Ishikawa (cell line): Measurements from ENCODE around the gene PPP1CA.

Source experiments
- CEBPB ChIP-seq: IDR thresholded peaks from 2 replicates; pipeline ENCODE4 v1.6.1; 2012
- CREB1 ChIP-seq: IDR thresholded peaks from 2 replicates; pipeline ENCODE4 v1.6.1; 2012; ENCODE audit warnings: low read depth
- EGR1 ChIP-seq: IDR thresholded peaks from 2 replicates; pipeline ENCODE4 v1.6.1; 2012
- EP300 ChIP-seq: IDR thresholded peaks from 2 replicates; pipeline ENCODE4 v1.6.1; 2012; ENCODE audit warnings: borderline replicate concordance
- FOXM1 ChIP-seq: IDR thresholded peaks from 2 replicates; pipeline ENCODE4 v1.6.1; 2012; ENCODE audit warnings: low read depth, borderline replicate concordance
- MAX ChIP-seq: IDR thresholded peaks from 2 replicates; pipeline ENCODE4 v1.6.1; 2012
- NFIC ChIP-seq: IDR thresholded peaks from 2 replicates; pipeline ENCODE4 v1.6.1; 2012
- RAD21 ChIP-seq: IDR thresholded peaks from 2 replicates; pipeline ENCODE4 v1.6.1; 2012; ENCODE audit warnings: low read depth
- REST ChIP-seq: IDR thresholded peaks from 2 replicates; pipeline ENCODE4 v1.6.1; 2012; ENCODE audit warnings: low read depth, mild to moderate bottlenecking
- TAF1 ChIP-seq: IDR thresholded peaks from 2 replicates; pipeline ENCODE4 v1.6.1; 2012; ENCODE audit warnings: low read depth, mild to moderate bottlenecking
- TCF12 ChIP-seq: IDR thresholded peaks from 2 replicates; pipeline ENCODE4 v1.6.1; 2012; ENCODE audit warnings: low read depth
- TEAD4 ChIP-seq: IDR thresholded peaks from 2 replicates; pipeline ENCODE4 v1.6.1; 2012
- USF1 ChIP-seq: IDR thresholded peaks from 2 replicates; pipeline ENCODE4 v1.6.1; 2012
- YY1 ChIP-seq: IDR thresholded peaks from 2 replicates; pipeline ENCODE4 v1.6.1; 2012; ENCODE audit warnings: low read depth
- ZBTB7A ChIP-seq: IDR thresholded peaks from 2 replicates; pipeline ENCODE4 v1.6.1; 2012; ENCODE audit warnings: low read depth

PPP1CA gene

GRCh38 chr11:67401495-67402191, at the start of gene PPP1CA:
TSS of gene PPP1CA (minus strand) at chr11:67401858. CDS start at chr11:67401782, 76 bp downstream.
- TF ChIP-seq CREB1 (no peak), ZBTB7A (no peak), MAX (peak; percentile 72; the same call in 1 of the 2 replicates), TAF1 (peak; percentile 11; the same call in 1 of the 2 replicates), RAD21 (no peak; the same call in 1 of the 2 replicates), YY1 (peak; percentile 80), NFIC (peak; percentile 35; the same call in 1 of the 2 replicates)

- TF ChIP-seq REST (no peak), NFIC (no peak), CEBPB (no peak), ZBTB7A (no peak), USF1 (no peak)
Measured at GRCh38 chr11:67450796-67451657, 49.4 kb upstream of the PPP1CA start.

GRCh38 chr11:67449116-67449844, 47.6 kb upstream of the PPP1CA start:
- TF ChIP-seq USF1 (no peak), CEBPB (no peak), TAF1 (no peak)

- TF ChIP-seq EGR1 (no peak), ZBTB7A (no peak), YY1 (no peak), CEBPB (no peak), TEAD4 (no peak), FOXM1 (no peak), EP300 (no peak), NFIC (no peak), REST (no peak), CREB1 (no peak), TCF12 (no peak), USF1 (no peak), MAX (no peak), TAF1 (no peak), RAD21 (no peak)
Measured at GRCh38 chr11:67448220-67448609, 46.6 kb upstream of the PPP1CA start.

- TF ChIP-seq FOXM1 (no peak), MAX (no peak), CREB1 (no peak), USF1 (no peak), REST (no peak), NFIC (no peak), TAF1 (no peak), YY1 (no peak), TEAD4 (no peak)
Measured at GRCh38 chr11:67445515-67445914, 43.9 kb upstream of the PPP1CA start.
